ENCODE data around the gene ARL16. TPM values are rescaled to one million over a fixed set of nuclear protein-coding genes. Genes with fewer than 3 reads are reported as not detected.

ARL16 gene
- total and polyA plus RNA-seq, 4 donors, result 7.9 to 24.3 (median 11.3) TPM

GRCh38 chr17:81665205-81666091 lies 18.1 kb downstream of the ARL16 start:
- Histone ChIP-seq H3K27ac (ENCODE audit: low read depth in 1 of 2, low read length in 2 of 2) (peak overlapping the region in 1 of 2 donors; percentile 81), H3K36me3 (ENCODE audit: control insufficient read depth in 4 of 4, insufficient read depth in 3 of 4, low read depth in 1 of 4, low read length in 3 of 4) (peaks cover 0 to 10% (median 5%) of the 10 kb centered on the region in 4 donors), H3K27me3 (ENCODE audit: control insufficient read depth in 4 of 4, insufficient read depth in 4 of 4, low read length in 3 of 4) (no peaks in the 10 kb centered on the region), H3K9me3 (ENCODE audit: control insufficient read depth in 4 of 4, low read length in 3 of 4) (no peaks in the 10 kb centered on the region), H3K4me1 (ENCODE audit: control insufficient read depth in 4 of 4, insufficient read depth in 4 of 4, low read length in 3 of 4) (peaks cover 11 to 25% (median 18%) of the 10 kb centered on the region in 4 donors), H3K4me3 (ENCODE audit: low read depth in 1 of 3, low read length in 3 of 3) (peak overlapping the region; percentile 85 to 91 (median 89)), H3K9ac (ENCODE audit: low read depth in 1 of 2, low read length in 2 of 2) (peak overlapping the region; percentile 2 to 95)
- TF ChIP-seq, protein P1, sequence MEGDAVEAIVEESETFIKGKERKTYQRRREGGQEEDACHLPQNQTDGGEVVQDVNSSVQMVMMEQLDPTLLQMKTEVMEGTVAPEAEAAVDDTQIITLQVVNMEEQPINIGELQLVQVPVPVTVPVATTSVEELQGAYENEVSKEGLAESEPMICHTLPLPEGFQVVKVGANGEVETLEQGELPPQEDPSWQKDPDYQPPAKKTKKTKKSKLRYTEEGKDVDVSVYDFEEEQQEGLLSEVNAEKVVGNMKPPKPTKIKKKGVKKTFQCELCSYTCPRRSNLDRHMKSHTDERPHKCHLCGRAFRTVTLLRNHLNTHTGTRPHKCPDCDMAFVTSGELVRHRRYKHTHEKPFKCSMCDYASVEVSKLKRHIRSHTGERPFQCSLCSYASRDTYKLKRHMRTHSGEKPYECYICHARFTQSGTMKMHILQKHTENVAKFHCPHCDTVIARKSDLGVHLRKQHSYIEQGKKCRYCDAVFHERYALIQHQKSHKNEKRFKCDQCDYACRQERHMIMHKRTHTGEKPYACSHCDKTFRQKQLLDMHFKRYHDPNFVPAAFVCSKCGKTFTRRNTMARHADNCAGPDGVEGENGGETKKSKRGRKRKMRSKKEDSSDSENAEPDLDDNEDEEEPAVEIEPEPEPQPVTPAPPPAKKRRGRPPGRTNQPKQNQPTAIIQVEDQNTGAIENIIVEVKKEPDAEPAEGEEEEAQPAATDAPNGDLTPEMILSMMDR (IDR thresholded peaks at IDR 0.05; ENCODE audit: low read depth, low read length, missing input control), result no peak
- TF ChIP-seq YY1 (IDR thresholded peaks at IDR 0.05), result peak; percentile 38
- WGBS, result 68% methylated on average over 30 of the region's 30 CpGs
- no peak for DNase-seq (ENCODE audit: low spot score)

GRCh38 chr17:81664051-81664470 lies 19.5 kb downstream of the ARL16 start:
- no peak overlapping the region for H3K27ac ChIP-seq (ENCODE audit: low read depth in 1 of 2, low read length in 2 of 2)

GRCh38 chr17:81662002-81662401 lies 21.6 kb downstream of the ARL16 start:
- WGBS, result 99% methylated on average over 4 of the region's 4 CpGs
- no peak overlapping the region for H3K9ac ChIP-seq (ENCODE audit: low read depth in 1 of 2, low read length in 2 of 2)
- no peaks in the 10 kb centered on the region for H3K27me3 ChIP-seq (ENCODE audit: control insufficient read depth in 4 of 4, insufficient read depth in 4 of 4, low read length in 3 of 4)
- no peak for DNase-seq (ENCODE audit: low spot score)
- peaks cover 5 to 13% (median 9%) of the 10 kb centered on the region in 4 donors for H3K4me1 ChIP-seq (ENCODE audit: control insufficient read depth in 4 of 4, insufficient read depth in 4 of 4, low read length in 3 of 4)
- no peak overlapping the region for H3K27ac ChIP-seq (ENCODE audit: low read depth in 1 of 2, low read length in 2 of 2)
- H3K36me3 ChIP-seq (ENCODE audit: control insufficient read depth in 4 of 4, insufficient read depth in 3 of 4, low read depth in 1 of 4, low read length in 3 of 4), result peaks cover 0 to 2% (median 1%) of the 10 kb centered on the region in 4 donors
- no peak overlapping the region for H3K4me3 ChIP-seq (ENCODE audit: low read depth in 1 of 3, low read length in 3 of 3)
- no peaks in the 10 kb centered on the region for H3K9me3 ChIP-seq (ENCODE audit: control insufficient read depth in 4 of 4, low read length in 3 of 4)
- no peak for TF ChIP-seq HNF4G (IDR thresholded peaks at IDR 0.05)
- TF ChIP-seq HNF4A (conservative IDR thresholded peaks at IDR 0.05), result no peak
- no peak for TF ChIP-seq TAF1 (conservative IDR thresholded peaks at IDR 0.05)
- no peak for TF ChIP-seq ATF3 (IDR thresholded peaks at IDR 0.05)
- TF ChIP-seq FOXA1 (IDR thresholded peaks at IDR 0.05), result no peak
- no peak for TF ChIP-seq YY1 (IDR thresholded peaks at IDR 0.05)
- no peak for TF ChIP-seq ZBTB33 (IDR thresholded peaks at IDR 0.05)
- TF ChIP-seq, protein P1 (IDR thresholded peaks at IDR 0.05; ENCODE audit: low read depth, low read length, missing input control), result no peak
- TF ChIP-seq SP1 (IDR thresholded peaks at IDR 0.05), result no peak
- no peak for TF ChIP-seq JUND (IDR thresholded peaks at IDR 0.05)
- TF ChIP-seq MAX (IDR thresholded peaks at IDR 0.05), result no peak
- TF ChIP-seq RAD21 (IDR thresholded peaks at IDR 0.05), result no peak
- TF ChIP-seq, protein P2, sequence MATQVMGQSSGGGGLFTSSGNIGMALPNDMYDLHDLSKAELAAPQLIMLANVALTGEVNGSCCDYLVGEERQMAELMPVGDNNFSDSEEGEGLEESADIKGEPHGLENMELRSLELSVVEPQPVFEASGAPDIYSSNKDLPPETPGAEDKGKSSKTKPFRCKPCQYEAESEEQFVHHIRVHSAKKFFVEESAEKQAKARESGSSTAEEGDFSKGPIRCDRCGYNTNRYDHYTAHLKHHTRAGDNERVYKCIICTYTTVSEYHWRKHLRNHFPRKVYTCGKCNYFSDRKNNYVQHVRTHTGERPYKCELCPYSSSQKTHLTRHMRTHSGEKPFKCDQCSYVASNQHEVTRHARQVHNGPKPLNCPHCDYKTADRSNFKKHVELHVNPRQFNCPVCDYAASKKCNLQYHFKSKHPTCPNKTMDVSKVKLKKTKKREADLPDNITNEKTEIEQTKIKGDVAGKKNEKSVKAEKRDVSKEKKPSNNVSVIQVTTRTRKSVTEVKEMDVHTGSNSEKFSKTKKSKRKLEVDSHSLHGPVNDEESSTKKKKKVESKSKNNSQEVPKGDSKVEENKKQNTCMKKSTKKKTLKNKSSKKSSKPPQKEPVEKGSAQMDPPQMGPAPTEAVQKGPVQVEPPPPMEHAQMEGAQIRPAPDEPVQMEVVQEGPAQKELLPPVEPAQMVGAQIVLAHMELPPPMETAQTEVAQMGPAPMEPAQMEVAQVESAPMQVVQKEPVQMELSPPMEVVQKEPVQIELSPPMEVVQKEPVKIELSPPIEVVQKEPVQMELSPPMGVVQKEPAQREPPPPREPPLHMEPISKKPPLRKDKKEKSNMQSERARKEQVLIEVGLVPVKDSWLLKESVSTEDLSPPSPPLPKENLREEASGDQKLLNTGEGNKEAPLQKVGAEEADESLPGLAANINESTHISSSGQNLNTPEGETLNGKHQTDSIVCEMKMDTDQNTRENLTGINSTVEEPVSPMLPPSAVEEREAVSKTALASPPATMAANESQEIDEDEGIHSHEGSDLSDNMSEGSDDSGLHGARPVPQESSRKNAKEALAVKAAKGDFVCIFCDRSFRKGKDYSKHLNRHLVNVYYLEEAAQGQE (IDR thresholded peaks at IDR 0.05), result no peak
- TF ChIP-seq NR2F2 (IDR thresholded peaks at IDR 0.05), result no peak
- no peak for TF ChIP-seq RXRA (IDR thresholded peaks at IDR 0.05)
- TF ChIP-seq FOXA2 (IDR thresholded peaks at IDR 0.05), result no peak

More at GRCh38 chr17:81664051-81664470, 19.5 kb downstream of the ARL16 start:
- Histone ChIP-seq H3K4me1 (ENCODE audit: control insufficient read depth in 4 of 4, insufficient read depth in 4 of 4, low read length in 3 of 4) (peaks cover 11 to 25% (median 18%) of the 10 kb centered on the region in 4 donors), H3K9me3 (ENCODE audit: control insufficient read depth in 4 of 4, low read length in 3 of 4) (no peaks in the 10 kb centered on the region), H3K27me3 (ENCODE audit: control insufficient read depth in 4 of 4, insufficient read depth in 4 of 4, low read length in 3 of 4) (no peaks in the 10 kb centered on the region), H3K36me3 (ENCODE audit: control insufficient read depth in 4 of 4, insufficient read depth in 3 of 4, low read depth in 1 of 4, low read length in 3 of 4) (peaks cover 0 to 2% (median 1%) of the 10 kb centered on the region in 4 donors), H3K4me3 (ENCODE audit: low read depth in 1 of 3, low read length in 3 of 3) (no peak overlapping the region), H3K9ac (ENCODE audit: low read depth in 1 of 2, low read length in 2 of 2) (no peak overlapping the region)
- TF ChIP-seq RXRA (IDR thresholded peaks at IDR 0.05), result no peak
- 94% methylated on average over 7 of the region's 7 CpGs for WGBS
- no peak for DNase-seq (ENCODE audit: low spot score)
